Natural killer cell (primary cell): ENCODE results near the gene SYNGR2. TPM values are rescaled to one million over a fixed set of nuclear protein-coding genes. Genes with fewer than 3 reads are reported as not detected.

Experiments used
- ATAC-seq, 3 donors: fragments of 150-1000 bp in 2 of 3; fragments of 200-7000 bp in 1 of 3; cut with Tn5 transposase; 1 replicate in 1 of 3; 2 replicates in 2 of 3; pipeline ENCODE4 v1.10.0; 2021; ENCODE audit warnings: mild to moderate bottlenecking in 2 of 3, moderate library complexity in 2 of 3
- DNase-seq, 2 donors: peaks; one replicate each; pipeline versions ENCODE4 v3.0.0 to v3.0.0-alpha.2; 2013 to 2021; ENCODE audit warnings: mixed read lengths in 1 of 2
- H3K27ac ChIP-seq: one replicate; pipeline ENCODE4 v1.5.1; 2013; ENCODE audit warnings: mild to moderate bottlenecking, low read length
- H3K27me3 ChIP-seq: one replicate; pipeline ENCODE4 v1.6.1; 2013; ENCODE audit warnings: low read length; ENCODE audit not compliant: control insufficient read depth, insufficient read depth
- H3K36me3 ChIP-seq: one replicate; pipeline ENCODE4 v1.6.1; 2013; ENCODE audit warnings: low read length; ENCODE audit not compliant: control insufficient read depth, insufficient read depth
- H3K4me1 ChIP-seq: one replicate; pipeline ENCODE4 v1.6.1; 2013; ENCODE audit warnings: low read length; ENCODE audit not compliant: control insufficient read depth, insufficient read depth
- H3K4me3 ChIP-seq: one replicate; pipeline ENCODE4 v1.5.1; 2013; ENCODE audit warnings: low read length
- H3K9me3 ChIP-seq: one replicate; pipeline ENCODE4 v1.6.1; 2013; ENCODE audit warnings: low read length; ENCODE audit not compliant: control insufficient read depth, insufficient read depth
- H3K27ac Mint-ChIP-seq, 2 donors: one replicate each; pipeline ENCODE4 v1.8.0; 2022; ENCODE audit warnings: mild to moderate bottlenecking in 2 of 2, mixed read lengths in 2 of 2, moderate library complexity in 1 of 2
- H3K27me3 Mint-ChIP-seq, 2 donors: one replicate each; pipeline ENCODE4 v1.8.0; 2022; ENCODE audit warnings: low read depth in 2 of 2, mixed read lengths in 2 of 2
- H3K36me3 Mint-ChIP-seq: one replicate; pipeline ENCODE4 v1.8.0; 2022; ENCODE audit warnings: mixed read lengths
- H3K4me1 Mint-ChIP-seq, 2 donors: one replicate each; pipeline ENCODE4 v1.8.0; 2022; ENCODE audit warnings: mixed read lengths in 2 of 2
- H3K4me3 Mint-ChIP-seq: one replicate; pipeline ENCODE4 v1.8.0; 2022; ENCODE audit warnings: mild to moderate bottlenecking, moderate library complexity, mixed read lengths
- H3K9me3 Mint-ChIP-seq, 2 donors: one replicate each; pipeline ENCODE4 v1.8.0; 2022; ENCODE audit warnings: mixed read lengths in 2 of 2
- WGBS: methylation state at CpG from one replicate; pipeline ENCODE4 v1.1.7; 2013; ENCODE audit warnings: missing lambda C conversion rate; ENCODE audit not compliant: insufficient coverage; 5-methylcytosine and 5-hydroxymethylcytosine counted together
- intact Hi-C: fragments of 100-400 bp; cut with micrococcal nuclease; formaldehyde crosslinking; loops from one replicate; pipeline ENCODE4 v1.14.2; 2022
- total RNA-seq, 4 donors: library from RNA; stranded (reverse); fragments of 120-200 nt in 1 of 4; gene quantifications; one replicate each; pipeline versions ENCODE4 v1.2.3 to v1.2.4, GENCODE V29; 2013 to 2022
- TF ChIP-seq, protein P1 (sequence below): fragments of 200-600 bp; IDR thresholded peaks from one replicate; pipeline ENCODE4 v1.8.0; 2022; ENCODE audit warnings: antibody characterized with exemption

Gene SYNGR2
- total RNA-seq, 3 donors from 2014 or later (not counting 1 experiment from before 2014, with no cell fraction given): 41.2 to 62.1 (median 43.5) TPM

- ATAC-seq: no peak
Measured at GRCh38 chr17:78200451-78200850, 32.1 kb downstream of the SYNGR2 start.

DNA sequence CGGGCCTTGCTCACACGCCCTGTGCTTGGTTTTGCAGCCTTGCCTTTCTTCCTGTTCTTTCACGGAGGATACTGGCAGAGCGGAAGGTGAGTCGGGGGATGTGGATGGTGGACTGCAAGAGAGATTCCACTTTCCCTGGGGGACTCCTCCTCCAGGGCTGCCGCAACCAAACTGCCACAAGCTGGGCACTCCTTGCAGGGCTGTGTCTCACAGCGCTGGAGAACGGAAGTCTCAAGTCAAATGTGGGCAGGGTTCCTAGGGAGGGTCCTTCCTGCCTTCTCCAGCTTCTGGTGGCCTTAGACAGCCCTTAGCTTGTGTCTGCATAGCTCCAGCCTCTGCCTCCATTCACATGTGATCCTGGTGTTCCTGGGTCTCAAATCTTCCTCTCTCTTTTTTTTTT lies 34.3 kb downstream of the SYNGR2 start:
- no peak for DNase-seq

More at GRCh38 chr17:78200451-78200850, 32.1 kb downstream of the SYNGR2 start:
- no peaks in the 10 kb centered on the region for H3K27me3 ChIP-seq
- intact Hi-C loops: no loop called here
- TF ChIP-seq, protein P1, sequence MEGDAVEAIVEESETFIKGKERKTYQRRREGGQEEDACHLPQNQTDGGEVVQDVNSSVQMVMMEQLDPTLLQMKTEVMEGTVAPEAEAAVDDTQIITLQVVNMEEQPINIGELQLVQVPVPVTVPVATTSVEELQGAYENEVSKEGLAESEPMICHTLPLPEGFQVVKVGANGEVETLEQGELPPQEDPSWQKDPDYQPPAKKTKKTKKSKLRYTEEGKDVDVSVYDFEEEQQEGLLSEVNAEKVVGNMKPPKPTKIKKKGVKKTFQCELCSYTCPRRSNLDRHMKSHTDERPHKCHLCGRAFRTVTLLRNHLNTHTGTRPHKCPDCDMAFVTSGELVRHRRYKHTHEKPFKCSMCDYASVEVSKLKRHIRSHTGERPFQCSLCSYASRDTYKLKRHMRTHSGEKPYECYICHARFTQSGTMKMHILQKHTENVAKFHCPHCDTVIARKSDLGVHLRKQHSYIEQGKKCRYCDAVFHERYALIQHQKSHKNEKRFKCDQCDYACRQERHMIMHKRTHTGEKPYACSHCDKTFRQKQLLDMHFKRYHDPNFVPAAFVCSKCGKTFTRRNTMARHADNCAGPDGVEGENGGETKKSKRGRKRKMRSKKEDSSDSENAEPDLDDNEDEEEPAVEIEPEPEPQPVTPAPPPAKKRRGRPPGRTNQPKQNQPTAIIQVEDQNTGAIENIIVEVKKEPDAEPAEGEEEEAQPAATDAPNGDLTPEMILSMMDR: no peak
- H3K36me3 ChIP-seq: no peaks in the 10 kb centered on the region
- no peak overlapping the region for H3K4me3 ChIP-seq
- no peaks in the 10 kb centered on the region for H3K4me1 Mint-ChIP-seq
- no peaks in the 10 kb centered on the region for H3K27me3 Mint-ChIP-seq
- H3K4me3 Mint-ChIP-seq: no peak overlapping the region
- no peaks in the 10 kb centered on the region for H3K9me3 Mint-ChIP-seq
- no peaks in the 10 kb centered on the region for H3K4me1 ChIP-seq
- H3K9me3 ChIP-seq: no peaks in the 10 kb centered on the region
- no peak for DNase-seq
- H3K36me3 Mint-ChIP-seq: no peaks in the 10 kb centered on the region
- no peak overlapping the region for H3K27ac Mint-ChIP-seq
- 94% methylated on average over 6 of the region's 6 CpGs for WGBS
- no peak overlapping the region for H3K27ac ChIP-seq

DNA sequence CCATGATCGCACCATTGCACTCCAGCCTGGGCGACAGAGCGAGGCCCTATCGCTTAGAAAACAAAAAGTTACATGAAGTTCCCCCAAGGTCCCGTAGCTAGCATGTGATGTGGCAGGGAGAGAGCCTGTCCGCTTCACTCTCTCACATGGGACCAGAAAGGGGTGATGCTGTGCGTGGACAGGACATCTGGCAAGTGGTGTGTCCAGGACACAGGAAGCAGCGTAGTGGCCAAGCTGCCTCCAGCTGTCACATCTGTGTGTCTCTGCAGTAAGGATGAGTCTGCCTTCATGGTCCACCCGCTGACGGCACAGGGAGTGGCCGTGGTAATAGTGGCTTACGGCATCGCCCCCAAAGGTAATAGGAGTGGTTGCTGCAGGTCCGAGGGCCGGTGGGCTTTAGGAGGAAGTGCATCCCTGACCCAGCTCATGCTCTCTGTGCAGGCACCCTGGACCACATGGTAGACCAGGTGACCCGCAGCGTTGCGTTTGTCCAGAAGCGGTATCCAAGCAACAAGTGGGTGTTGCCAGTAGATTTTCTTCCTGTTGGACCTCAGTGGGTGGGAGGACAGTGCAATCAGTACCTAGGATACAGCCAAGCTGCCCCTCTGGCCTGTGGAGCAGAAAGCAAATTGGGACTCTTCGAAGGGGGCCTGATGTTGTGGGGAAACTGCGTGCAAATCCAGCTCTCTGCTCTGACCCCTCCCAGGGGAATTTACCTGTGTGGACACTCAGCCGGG lies 36.2 kb downstream of the SYNGR2 start:
- intact Hi-C loops: no loop called here
- Mint-ChIP-seq H3K27me3 (no peaks in the 10 kb centered on the region), H3K27ac (no peak overlapping the region), H3K4me1 (no peaks in the 10 kb centered on the region), H3K9me3 (no peaks in the 10 kb centered on the region), H3K36me3 (no peaks in the 10 kb centered on the region), H3K4me3 (no peak overlapping the region)
- Histone ChIP-seq H3K27me3 (no peaks in the 10 kb centered on the region), H3K9me3 (no peaks in the 10 kb centered on the region), H3K4me3 (no peak overlapping the region), H3K4me1 (no peaks in the 10 kb centered on the region), H3K36me3 (no peaks in the 10 kb centered on the region), H3K27ac (no peak overlapping the region)
- ATAC-seq (no peak), DNase-seq (no peak)
- TF ChIP-seq, protein P1: no peak
- WGBS: 96% methylated on average over 22 of the region's 22 CpGs

More for the DNA sequence above, 34.3 kb downstream of the SYNGR2 start:
- no peaks in the 10 kb centered on the region for H3K9me3 ChIP-seq
- Mint-ChIP-seq H3K9me3 (no peaks in the 10 kb centered on the region), H3K27me3 (no peaks in the 10 kb centered on the region), H3K4me3 (no peak overlapping the region), H3K36me3 (no peaks in the 10 kb centered on the region), H3K27ac (no peak overlapping the region), H3K4me1 (no peaks in the 10 kb centered on the region)
- H3K36me3 ChIP-seq: no peaks in the 10 kb centered on the region
- intact Hi-C loops: no loop called here
- no peak overlapping the region for H3K4me3 ChIP-seq
- no peaks in the 10 kb centered on the region for H3K4me1 ChIP-seq
- no peak for ATAC-seq
- TF ChIP-seq, protein P1: no peak
- WGBS: 91% methylated on average over 8 of the region's 8 CpGs
- H3K27me3 ChIP-seq: no peaks in the 10 kb centered on the region
- no peak overlapping the region for H3K27ac ChIP-seq
